GM12872 (cell line): ENCODE measurements around the gene SLC25A41.

ENCODE experiments used
- CTCF ChIP-seq: IDR thresholded peaks from 3 replicates; pipeline ENCODE4 v1.5.1; 2011; ENCODE audit warnings: low read depth, mild to moderate bottlenecking, low read length, moderate library complexity; ENCODE audit not compliant: insufficient read depth

The SLC25A41 gene

GRCh38 chr19:6423499-6424194, 9.9 kb downstream of the SLC25A41 start:
- TF ChIP-seq CTCF: no peak

GRCh38 chr19:6421075-6422014, 12.2 kb downstream of the SLC25A41 start:
- no peak for TF ChIP-seq CTCF

GRCh38 chr19:6418562-6418932, 15.0 kb downstream of the SLC25A41 start:
- no peak for TF ChIP-seq CTCF

- 0 out of 3 replicates have a peak, but pooled peaks have one; percentile 10 for TF ChIP-seq CTCF
Measured at GRCh38 chr19:6417713-6418561, 15.6 kb downstream of the SLC25A41 start.

- TF ChIP-seq CTCF: no peak
Measured at GRCh38 chr19:6416658-6417405, 16.7 kb downstream of the SLC25A41 start.

- TF ChIP-seq CTCF: no peak
Measured at GRCh38 chr19:6415591-6416190, 17.9 kb downstream of the SLC25A41 start.
